HG03521 (cell line): ENCODE measurements around the gene PPP6R3.
"Not testable (repeated sequence)": the region's sequence is repeated elsewhere in the genome, so short reads cannot be mapped to it uniquely, and the experiment has no call there.

ENCODE experiments used
- ATAC-seq: cut with Tn5 transposase; IDR thresholded peaks from one replicate; pipeline ENCODE4 v1.9.1; 2021; ENCODE audit warnings: mild to moderate bottlenecking, moderate library complexity; ENCODE audit not compliant: unreplicated experiment

PPP6R3 gene

DNA sequence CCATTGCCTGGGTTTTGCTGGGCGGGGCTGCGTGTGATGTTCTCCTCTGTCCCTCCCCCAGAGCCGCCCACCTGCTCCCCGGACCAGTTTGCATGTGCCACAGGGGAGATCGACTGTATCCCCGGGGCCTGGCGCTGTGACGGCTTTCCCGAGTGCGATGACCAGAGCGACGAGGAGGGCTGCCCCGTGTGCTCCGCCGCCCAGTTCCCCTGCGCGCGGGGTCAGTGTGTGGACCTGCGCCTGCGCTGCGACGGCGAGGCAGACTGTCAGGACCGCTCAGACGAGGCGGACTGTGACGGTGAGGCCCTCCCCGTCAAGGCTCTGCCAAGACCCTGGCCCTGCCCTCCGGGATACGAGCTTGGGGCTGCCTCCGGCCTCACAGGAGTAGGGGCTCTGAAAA lies 27.0 kb upstream of the PPP6R3 start:
- no peak for ATAC-seq

DNA sequence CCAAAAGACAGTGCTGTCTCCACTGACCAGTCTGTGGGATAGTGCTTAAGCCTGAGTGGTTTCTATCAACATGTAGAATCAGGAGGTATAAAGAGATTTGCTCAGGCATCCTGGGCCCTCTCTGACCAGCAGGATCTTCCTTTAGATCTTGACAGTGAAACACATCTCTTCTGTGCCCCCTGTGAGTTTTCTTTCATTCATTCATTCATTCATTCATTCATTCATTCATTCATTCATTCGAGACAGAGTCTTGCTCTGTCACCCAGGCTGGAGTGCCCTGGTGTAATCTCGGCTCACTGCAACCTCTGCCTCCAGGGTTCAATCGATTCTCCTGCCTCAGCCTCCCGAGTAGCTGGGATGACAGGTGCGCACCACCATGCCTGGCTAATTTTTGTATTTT lies 26.4 kb upstream of the PPP6R3 start:
- not testable (repeated sequence) for ATAC-seq

DNA sequence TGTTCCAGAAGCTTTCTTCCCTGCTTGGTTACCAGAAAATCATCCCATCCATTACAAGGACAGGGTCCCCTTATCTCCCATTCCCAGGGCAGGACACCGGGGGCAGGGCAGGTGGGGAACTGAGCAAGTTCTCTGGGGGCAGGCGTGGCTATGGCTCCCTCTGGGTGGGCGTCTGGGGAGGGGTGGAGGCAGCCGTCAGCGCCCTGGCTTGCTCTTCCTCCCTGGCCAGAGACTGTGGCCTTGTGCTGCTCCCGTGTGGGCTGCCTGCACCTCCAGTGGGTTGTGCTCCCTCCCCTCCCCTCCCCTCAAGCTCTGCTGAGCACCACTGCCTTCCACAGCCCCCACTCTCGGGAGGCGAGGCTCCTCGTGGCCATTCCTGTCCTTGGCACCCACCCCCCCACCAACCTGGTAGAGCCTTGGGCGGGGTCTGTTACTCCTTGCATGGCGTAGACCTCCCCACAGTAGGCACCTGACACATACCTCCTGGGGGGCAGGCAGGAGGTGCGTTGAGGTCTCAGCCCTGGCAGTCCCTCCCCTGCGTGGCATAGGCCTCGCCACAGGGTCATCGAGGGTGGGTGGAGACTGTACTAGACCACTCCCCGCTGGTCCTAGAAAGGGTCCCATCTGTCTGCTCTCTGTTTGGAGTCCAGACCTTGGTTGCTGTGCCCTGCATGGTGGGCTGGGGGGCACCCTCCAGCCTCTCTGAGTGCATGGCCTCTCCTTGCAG lies 24.2 kb upstream of the PPP6R3 start:
- ATAC-seq, result no peak

DNA sequence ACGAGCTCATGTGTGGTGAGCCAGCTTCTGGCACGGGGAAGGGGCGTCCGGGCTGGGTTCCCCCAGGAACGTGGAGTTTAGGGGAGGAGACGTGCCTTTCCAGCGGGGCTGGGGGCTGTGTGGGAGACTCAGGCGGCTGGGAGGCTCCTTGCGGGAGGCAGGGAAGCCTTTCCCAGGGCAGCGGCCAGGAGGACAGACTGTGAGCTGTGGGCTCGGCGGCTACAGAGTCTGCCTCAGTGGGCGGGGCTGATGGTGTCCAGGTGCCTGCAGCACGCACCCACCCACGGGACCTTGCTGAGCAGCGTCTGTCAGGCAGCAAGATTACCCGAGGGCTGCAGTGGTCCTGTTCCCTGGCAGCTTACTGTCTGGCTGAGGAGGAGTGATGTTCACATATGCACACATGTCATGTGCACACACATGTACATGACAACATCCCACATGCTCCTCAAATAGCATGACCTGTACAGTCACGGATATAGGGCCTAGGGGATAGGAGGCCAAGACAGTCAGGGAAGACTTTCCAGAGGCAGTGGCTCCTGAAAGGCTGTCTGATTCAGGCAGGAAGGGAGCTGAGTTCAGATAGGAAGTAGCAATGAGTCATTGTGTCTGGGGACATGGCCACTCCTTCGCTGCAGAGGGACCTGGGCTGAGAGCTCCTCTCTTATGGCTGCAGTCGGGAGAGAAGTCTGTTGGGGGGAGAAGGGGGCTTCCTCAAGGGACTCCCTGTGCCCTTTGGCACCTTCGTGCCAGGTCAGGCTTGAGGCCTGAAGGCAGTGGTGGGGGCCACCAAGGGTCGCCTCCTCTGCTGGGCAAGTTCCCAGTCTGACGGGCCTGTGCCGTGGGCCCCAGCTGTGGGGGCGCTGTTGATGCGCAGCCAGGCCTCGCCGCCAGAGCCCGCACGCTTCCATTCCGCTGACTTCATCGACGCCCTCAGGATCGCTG lies 23.3 kb upstream of the PPP6R3 start:
- no peak for ATAC-seq

DNA sequence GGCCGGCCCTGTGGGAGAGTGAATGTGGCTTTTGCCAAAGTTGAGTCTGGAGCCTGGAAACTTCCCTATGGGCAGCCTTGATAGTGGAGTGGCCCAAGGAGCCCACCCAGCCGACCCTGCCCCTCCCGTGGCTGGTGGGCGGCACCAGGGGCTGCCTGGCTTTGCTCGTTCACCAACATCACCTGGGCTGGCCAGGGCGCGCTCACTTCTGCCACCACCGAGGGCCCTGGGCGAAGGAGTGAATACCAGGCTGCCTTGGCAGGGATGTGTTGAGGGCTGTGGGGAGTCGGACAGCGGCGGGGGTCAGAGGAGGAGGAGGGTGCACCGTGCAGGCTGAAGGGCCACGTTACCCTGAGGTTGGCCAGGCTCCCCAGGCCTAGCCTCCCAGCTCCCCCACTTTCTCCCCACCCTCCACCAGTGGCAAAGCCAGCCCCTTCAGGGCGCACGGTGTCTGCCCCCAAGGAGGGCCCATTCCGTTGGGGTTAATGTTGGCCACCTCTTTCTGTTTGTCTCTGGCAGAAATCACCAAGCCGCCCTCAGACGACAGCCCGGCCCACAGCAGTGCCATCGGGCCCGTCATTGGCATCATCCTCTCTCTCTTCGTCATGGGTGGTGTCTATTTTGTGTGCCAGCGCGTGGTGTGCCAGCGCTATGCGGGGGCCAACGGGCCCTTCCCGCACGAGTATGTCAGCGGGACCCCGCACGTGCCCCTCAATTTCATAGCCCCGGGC lies 22.5 kb upstream of the PPP6R3 start:
- ATAC-seq, result no peak

DNA sequence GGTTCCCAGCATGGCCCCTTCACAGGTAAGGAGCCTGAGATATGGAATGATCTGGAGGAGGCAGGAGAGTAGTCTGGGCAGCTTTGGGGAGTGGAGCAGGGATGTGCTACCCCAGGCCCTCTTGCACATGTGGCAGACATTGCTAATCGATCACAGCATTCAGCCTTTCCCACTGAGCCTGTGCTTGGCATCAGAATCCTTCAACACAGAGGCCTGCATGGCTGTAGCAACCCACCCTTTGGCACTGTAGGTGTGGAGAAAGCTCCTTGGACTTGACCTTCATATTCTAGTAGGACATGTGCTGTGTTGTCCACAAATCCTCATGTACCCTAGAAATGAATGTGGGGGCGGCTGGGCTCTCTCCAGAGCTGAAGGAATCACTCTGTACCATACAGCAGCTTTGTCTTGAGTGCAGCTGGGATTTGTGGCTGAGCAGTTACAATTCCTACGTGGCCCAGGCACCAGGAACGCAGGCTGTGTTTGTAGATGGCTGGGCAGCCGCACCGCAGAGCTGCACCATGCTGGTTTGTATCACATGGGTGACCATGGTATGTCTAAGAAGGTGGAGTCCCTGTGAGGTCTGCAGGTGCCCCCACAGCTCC lies 21.8 kb upstream of the PPP6R3 start:
- no peak for ATAC-seq

DNA sequence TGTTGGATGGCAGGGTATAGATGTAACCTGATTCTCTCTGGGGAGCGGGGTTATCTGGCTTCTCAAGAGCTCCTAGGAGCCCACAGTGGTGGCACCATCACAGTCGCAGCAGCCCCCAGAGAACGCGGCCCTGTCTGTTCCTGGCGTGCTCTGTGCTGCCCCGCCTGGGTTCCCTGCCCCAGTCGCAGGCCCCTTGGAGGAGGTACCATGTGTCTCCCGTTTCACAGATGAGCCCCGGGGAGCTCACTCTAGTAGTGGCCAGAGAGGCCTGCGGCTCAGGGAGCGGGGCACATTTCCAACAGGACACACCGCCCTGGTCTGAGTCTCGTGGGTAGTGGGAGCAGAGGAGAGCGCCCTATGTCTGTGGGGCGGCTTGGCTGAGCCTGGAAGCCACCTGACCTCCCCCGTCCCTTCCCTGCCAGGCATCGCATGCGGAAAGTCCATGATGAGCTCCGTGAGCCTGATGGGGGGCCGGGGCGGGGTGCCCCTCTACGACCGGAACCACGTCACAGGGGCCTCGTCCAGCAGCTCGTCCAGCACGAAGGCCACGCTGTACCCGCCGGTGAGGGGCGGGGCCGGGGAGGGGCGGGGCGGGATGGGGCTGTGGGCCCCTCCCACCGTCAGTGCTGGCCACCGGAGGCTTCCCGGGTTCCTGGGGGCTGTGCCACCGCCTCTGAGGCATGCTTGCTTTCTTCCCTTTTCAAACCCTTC lies 21.0 kb upstream of the PPP6R3 start:
- ATAC-seq, result no peak

DNA sequence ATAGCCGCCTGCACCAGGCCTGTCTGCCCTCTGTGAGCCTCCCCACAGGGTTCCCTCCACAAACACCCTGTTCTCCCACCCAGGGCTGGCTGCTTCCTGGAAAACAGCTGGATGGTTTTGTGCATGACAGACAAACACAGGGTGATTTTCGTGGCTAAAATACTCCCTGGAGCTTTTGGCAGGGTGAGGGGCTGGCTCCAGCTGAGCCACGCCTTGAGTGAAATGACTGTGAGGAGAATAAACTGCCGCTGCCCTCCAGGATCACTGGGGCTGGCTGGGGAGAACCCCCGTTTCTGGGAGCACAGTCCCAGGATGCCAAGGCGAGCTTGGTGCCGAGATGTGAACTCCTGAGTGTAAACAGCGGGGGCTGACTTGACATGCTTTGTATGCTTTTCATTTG lies 20.3 kb upstream of the PPP6R3 start:
- no peak for ATAC-seq

DNA sequence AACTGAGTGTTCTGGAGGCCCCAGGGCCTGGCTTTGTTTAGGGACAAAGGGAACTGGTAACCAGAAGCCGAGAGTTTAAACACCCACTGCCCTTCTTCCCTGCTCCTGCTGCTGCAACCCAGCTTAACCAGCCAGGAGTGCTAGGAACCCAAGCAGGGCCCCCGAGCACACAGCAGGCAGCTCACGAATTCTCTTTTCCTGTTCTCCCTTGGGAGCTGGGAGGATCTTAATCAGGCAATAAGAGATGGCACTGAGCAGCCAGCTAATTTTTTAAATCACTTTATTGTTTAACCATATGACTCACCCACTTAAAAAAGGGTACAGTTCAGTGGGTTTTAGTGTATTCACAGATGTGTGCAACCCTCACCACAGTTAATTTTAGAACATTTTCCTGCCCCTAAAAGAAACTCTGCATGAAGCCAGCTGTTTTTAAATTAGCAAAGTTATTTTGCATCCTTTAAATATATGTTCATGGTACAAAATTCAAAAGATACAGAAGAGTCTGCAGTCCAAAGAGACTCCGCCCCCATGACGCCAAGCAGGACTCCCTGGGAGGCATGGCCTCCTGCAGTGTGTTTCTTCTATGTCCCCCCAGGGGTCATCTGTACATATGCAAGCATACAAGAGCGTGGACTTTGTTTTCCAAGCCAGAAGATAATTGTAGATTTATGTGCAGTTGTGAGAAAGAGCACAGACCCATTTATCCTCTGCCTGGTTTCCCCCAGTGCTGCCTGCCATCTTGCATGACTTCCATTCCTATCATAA lies 18.9 kb upstream of the PPP6R3 start:
- no peak for ATAC-seq

DNA sequence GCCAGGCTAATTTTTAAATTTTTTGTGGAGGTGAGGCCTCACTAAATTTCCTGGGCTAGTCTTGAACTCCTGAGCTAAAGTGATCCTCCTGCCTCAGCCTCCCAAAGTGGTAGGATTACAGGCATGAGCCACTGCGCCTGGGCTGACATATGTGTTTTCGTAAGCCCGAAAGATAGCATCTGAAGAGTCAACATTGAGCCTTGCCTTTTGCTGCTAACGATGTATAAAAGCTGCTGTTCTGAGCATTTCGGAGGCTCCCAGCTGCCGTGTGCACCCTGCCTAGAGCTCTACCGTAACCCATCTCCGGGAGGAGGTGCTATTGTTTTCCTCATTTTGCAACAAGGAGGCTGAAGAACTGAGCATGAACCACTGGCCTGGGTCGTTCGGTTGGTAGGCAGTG lies 18.1 kb upstream of the PPP6R3 start:
- no peak for ATAC-seq

DNA sequence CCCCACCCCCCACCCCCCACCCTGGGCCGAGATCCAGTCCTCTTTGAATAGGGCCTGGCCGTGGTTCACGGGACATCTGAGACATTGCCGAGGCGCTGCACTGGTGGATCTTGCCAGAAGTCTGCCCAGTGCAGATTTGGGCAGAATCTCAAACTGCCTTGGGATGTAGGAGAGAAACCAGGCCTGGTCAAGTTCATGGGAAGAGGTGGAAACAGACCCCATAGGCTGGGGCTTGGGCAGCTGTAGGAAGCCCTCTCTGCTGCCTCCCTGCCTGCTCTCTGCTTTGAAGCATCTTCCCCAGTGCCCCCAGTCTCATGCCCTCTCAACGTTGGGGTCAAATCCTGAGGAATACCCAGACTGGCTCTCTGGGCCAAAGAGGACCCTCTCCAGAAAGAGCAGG lies 16.0 kb upstream of the PPP6R3 start:
- ATAC-seq, result no peak

DNA sequence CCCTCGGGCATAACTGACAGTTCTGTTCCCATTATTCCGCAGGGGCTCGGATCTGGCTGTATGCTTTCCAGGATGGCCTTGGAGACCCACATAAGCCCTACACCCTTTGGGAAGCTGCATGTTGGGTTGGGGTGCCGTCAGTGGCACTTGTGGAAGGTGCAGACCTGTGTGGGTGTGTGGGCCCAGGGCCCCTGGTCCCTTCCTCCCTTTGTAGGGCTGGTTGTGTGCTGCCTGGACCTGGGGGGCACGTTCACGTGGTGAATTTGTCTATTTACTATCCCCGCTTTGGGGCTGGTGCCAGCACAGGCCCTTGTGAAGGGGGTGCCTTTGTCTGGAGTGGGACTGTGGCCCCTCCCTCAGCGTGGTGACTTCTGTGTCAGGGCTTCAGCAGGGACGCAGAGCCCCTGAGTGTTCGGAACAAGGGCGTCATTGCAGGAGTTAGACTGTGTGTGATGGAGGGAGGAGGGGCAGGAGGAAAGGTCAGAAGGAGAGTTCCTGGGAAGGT lies 15.0 kb upstream of the PPP6R3 start:
- ATAC-seq, result no peak

DNA sequence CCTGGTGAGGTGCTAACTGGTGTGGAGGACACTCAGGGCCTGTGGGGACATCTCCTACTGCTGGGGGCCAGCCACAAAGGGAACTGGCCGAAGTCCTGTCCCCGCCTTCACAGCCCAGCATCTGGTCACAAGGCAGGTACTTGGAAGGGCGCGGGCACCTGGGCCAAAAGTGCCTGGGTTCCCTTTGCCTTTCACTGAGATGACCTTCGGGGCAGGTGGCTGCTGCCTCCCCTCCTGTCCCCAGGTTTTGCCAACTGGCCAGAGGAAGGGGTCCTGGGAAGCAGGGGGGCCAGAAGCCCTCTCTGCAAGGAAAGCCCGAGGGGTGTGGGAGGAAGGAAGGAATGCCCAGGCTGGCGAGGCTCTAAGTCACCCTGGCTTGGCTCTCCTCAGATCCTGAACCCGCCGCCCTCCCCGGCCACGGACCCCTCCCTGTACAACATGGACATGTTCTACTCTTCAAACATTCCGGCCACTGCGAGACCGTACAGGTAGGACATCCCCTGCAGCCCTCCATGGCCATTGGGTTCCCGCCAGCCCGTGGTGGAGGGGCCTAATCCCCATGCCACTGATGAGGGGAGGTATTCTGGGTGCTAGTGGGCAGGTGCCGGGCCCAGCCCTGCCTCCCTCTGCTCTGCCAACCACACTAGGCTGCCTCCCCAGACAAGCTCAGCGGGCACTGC lies 14.4 kb upstream of the PPP6R3 start:
- ATAC-seq, result no peak

DNA sequence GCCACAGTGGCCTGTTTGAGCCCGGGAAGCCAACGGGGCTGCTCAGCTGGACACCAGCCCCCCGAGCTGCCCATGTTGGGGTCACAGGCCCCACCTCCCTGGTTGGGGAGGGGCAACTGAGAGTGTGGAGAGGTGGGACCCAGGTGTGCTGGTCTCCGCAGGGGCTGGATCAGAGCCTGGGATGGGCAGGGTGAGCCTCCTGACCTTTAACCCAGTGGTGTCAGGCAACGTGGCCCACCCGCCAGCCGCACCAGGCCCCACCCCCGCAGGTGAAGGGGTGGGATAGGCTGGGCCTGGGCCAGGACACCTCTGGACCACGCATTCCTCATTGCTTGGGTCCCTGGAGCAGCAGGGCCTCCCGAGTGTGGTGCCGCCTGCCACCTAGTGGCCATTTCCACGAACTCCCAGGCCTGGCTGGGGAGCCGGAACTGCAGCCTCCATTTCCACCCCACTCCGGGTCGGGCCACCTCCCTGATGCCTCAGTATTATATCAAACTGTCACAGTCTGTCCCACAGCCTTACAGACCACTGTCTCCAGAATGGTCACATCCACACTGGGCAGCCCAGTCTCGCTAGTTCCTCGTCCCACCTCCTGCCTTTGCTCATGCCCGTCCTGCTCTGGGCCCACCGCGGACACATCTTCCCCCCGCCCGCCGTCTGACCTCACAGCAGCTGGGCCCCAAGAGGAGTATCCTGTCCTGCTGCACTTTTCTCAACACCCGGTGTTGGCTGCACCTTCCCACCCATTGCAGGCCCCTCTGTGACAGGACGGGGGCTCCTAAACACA lies 13.3 kb upstream of the PPP6R3 start:
- ATAC-seq, result no peak

DNA sequence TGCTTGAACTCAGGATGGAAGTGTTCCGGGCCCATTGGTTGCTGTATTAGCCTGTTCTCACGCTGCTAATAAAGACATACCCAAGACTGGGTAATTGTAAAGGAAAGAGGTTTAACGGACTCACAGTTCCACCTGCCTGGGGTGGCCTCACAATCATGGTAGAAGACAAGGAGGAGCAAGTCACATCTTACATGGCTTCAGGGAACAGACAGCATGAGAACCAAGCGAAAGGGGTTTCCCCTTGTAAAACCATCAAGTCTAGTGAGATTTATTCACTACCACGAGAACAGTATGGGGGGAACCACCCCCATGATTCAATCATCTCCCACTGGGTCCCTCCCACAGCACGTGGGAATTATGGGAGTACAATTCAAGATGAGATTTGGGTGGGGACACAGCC lies 12.6 kb upstream of the PPP6R3 start:
- ATAC-seq, result not testable (repeated sequence)

DNA sequence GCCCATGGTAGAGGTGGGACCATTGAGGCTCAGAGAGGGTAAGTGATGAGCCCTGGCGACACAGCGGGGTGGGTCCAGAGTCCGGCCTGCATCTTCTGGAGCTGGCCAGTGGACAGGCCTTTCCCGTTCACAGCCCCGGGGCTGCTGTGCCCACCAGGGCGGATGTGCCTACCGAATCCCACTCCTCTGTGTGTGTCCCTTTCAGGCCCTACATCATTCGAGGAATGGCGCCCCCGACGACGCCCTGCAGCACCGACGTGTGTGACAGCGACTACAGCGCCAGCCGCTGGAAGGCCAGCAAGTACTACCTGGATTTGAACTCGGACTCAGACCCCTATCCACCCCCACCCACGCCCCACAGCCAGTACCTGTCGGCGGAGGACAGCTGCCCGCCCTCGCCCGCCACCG lies 11.9 kb upstream of the PPP6R3 start:
- no peak for ATAC-seq

DNA sequence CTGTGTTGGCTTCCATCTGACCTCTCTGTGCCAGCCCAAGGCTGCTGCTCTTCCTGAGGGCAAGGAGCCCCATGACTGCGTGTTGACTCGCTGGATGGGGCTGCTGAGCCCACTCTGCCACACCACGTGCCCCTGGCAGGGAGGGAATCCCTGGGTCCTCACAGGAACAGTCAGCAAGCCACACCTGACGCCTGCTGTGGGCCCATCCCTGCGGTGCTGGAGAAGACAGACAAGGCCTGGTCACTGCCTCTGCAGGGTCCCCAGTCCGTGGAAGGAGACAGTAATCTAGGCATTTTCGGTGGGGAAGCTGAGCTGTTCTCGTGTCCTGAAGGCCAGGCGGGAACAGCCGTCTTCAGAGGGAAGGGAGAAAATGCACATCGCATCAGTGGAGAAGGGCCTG lies 10.6 kb upstream of the PPP6R3 start:
- ATAC-seq, result no peak

DNA sequence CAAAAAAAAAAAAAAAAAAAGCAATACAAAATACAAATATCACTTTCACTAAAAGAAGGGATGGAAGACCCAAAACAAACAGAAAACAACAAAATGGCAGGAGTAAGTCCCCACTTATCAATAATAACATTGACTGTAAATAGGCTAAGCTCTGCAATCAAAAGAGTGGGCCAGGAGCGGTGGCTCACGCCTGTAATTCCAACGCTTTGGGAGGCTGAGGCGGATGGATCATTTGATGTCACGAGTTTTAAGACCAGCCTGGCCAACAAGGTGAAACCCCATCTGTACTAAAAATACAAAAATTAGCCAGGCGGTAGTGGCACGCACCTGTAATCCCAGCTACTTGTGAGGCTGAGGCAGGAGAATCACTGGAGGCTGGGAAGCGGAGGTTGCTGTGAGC lies 9.8 kb upstream of the PPP6R3 start:
- ATAC-seq, result no peak
